GM19023 (cell line): ENCODE data around the gene TTC23.
A peak's percentile ranks its signal among the peaks of the same experiment; 100 is the strongest.

ENCODE experiments used
- ATAC-seq: cut with Tn5 transposase; IDR thresholded peaks from one replicate; pipeline ENCODE4 v1.9.1; 2021; ENCODE audit warnings: mild to moderate bottlenecking, moderate library complexity; ENCODE audit not compliant: unreplicated experiment

Gene TTC23

DNA sequence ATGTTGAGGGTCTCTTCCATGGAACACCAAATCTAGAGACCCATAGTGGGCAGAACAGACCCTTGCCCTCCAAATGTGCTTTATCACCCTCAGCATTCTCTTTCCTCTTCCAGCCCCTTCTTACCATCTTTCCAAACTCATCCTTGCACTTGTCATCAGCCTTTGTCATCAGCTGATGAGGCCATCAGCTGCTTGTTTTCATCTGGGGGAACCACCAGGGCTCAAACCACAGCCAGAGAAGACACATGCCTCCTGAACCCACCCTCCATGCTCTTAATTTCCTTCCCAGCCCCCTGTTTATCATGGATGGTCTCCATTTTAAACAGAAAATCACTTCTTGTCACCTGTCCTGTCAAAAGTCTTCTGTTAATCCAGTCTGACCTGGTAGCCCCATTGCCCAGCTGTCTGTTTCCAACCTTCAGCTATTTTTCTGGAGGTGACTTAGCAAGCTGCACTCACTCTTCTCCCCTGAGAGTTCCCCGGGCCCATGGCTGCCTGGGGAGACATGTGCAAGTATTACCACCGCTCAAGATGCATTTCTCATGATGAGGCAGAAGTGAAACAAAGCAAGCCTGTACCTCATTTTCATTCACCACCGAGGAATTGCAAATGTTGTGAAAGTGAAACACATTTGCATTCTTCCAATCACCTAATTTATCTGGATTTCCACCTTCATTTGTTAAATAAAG, 159.2 kb downstream of the TTC23 start:
- peak; percentile 99 for ATAC-seq

DNA sequence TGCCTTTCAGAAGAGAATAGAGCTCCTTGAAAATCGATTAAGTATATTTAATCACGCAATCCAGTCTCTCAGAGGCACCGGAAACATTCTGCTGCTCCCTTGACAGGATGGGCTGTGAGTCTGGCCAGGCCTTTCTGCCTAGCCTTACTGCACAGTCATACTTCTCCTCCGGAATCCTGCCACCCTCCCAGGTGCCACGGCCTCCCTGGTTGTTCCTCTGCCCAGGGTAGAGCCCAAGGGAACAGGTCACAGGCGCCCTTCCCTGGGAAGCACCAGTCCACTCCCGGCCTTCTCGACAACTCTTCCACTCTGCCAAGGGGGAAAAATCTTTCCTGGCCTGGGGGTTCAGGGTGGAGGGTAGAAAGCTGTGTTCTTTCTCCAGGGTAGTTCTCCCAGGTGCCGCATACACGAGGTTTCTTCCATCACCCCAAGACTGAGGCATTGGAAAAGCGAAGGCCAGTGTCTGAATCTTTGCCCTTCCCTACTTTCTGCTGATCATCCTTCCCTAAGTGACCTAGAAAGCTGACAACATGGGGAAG, 161.9 kb downstream of the TTC23 start:
- no peak for ATAC-seq

- ATAC-seq: no peak
Measured at GRCh38 chr15:99086327-99086667, 163.1 kb downstream of the TTC23 start.
